ENCODE results near the gene CHMP5. TPM values are rescaled to one million over a fixed set of nuclear protein-coding genes. Genes with fewer than 3 reads are reported as not detected.

CHMP5 gene
- polyA plus RNA-seq, 2 donors, result 59.9 to 64.2 TPM

DNA sequence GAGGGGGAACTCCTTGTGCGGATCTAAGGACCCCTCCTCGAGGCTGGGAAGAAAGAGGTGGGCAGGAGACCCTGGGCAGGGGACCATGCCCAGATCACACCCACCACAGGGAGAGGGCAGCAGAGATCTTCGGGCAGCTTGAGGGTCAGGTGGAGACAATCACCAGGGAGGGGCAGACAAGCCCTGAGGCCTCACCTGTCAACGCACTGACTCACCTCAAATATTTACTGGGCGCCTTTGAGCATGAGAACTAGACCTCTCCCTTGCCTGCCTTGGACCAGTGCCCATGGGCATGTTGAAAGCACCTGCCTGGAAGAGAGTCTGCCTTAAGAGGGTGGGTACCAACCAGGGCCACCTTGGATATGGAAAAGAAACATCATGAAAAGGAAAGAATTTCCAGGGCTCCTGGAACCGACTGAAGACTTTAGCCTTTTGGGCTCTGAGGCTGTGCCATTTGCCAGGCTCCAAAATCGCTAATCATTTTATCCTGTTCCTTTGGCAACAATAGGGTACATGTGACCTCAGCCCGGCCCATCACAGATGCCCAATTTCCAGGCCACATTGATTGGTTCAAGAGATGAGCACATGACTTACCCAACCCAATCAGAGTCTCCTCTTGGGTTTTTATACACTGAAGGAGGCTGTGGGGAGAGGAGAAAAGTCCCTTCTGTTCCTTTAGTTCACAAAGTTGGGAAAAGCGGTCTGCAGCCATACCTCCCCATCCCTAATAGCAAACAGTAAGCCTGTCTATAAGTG, 35.3 kb upstream of the CHMP5 start:
- Histone ChIP-seq H3K4me3 (ENCODE audit: low read depth in 1 of 2, low read length in 2 of 2) (no peak overlapping the region), H3K27ac (ENCODE audit: low read depth in 2 of 2, low read length in 1 of 2) (peak overlapping the region; percentile 72 to 86), H3K4me1 (ENCODE audit: control insufficient read depth in 2 of 2, insufficient read depth in 2 of 2, low read length in 1 of 2) (peaks cover 2 to 26% of the 10 kb centered on the region in 2 donors), H3K36me3 (ENCODE audit: control insufficient read depth in 2 of 2, insufficient read depth in 2 of 2, low read length in 1 of 2) (no peaks in the 10 kb centered on the region), H3K27me3 (ENCODE audit: control insufficient read depth in 1 of 2, insufficient read depth in 2 of 2, low read length in 2 of 2) (no peaks in the 10 kb centered on the region), H3K9me3 (ENCODE audit: control insufficient read depth in 2 of 2, insufficient read depth in 1 of 2, low read depth in 1 of 2, low read length in 1 of 2) (no peaks in the 10 kb centered on the region)
- 57 to 60% methylated on average over 9 of the region's 9 CpGs for WGBS, 2 donors

DNA sequence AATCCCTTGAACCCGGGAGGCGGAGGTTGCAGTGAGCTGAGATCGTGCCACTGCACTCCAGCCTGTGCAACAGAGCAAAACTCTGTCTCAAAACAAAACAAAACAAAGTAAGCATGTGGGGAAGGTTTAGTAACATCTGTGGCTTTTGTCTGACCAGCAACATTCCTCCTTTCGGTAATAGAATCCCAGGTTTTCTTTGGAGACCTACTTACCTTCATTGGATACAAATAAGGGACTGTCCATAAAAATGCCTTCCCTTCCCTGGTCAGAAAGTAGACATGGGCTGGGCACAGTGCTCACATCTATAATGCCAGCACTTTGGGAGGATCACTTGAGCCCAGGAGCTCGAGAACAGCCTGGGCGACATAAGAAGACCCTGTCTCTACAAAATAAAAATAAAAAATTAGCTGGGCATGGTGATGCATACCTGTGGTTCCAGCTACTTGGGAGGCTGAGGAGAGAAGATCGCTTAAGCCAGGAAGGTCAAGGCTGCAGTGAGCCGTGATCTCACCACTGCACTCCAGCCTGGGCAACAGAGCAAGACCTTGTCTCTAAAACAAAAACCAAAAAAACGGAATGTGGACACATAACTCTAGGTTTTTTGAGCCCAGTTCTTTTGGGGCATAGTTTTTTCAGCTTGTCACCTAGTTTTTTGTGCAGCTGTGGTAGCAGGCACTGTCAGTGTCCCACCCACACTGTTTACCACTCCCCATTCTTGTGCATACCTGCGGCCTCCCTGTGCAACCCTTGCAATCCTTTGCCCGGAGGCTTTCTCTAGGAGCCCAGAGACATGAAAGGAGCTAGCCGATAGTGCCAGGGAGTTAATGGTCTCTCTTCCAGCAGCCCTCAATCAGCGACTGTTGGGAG, 33.9 kb upstream of the CHMP5 start:
- Histone ChIP-seq H3K36me3 (ENCODE audit: control insufficient read depth in 2 of 2, insufficient read depth in 2 of 2, low read length in 1 of 2) (no peaks in the 10 kb centered on the region), H3K27ac (ENCODE audit: low read depth in 2 of 2, low read length in 1 of 2) (peak overlapping the region in 1 of 2 donors; percentile 62), H3K4me1 (ENCODE audit: control insufficient read depth in 2 of 2, insufficient read depth in 2 of 2, low read length in 1 of 2) (peaks cover 2 to 30% of the 10 kb centered on the region in 2 donors), H3K27me3 (ENCODE audit: control insufficient read depth in 1 of 2, insufficient read depth in 2 of 2, low read length in 2 of 2) (no peaks in the 10 kb centered on the region), H3K9me3 (ENCODE audit: control insufficient read depth in 2 of 2, insufficient read depth in 1 of 2, low read depth in 1 of 2, low read length in 1 of 2) (no peaks in the 10 kb centered on the region), H3K4me3 (ENCODE audit: low read depth in 1 of 2, low read length in 2 of 2) (no peak overlapping the region)
- WGBS, 2 donors, result 67 to 77% methylated on average over 13 of the region's 13 CpGs

DNA sequence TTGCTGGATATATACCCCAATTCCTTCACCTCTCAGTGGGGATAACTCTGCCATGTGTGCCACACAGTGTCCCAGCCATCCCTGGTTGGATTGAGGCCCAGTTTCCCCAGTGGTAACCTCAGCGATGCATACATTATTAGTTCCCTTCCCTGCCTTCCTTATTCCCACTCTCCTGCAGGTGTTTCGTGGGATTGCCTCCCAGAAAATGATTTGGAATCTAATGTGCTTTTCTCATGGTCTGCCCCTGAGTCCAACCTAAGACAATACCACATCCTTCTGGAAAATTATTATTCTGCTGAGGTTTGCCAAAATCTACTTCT, 33.3 kb upstream of the CHMP5 start:
- Histone ChIP-seq H3K4me3 (ENCODE audit: low read depth in 1 of 2, low read length in 2 of 2) (no peak overlapping the region), H3K27me3 (ENCODE audit: control insufficient read depth in 1 of 2, insufficient read depth in 2 of 2, low read length in 2 of 2) (no peaks in the 10 kb centered on the region), H3K4me1 (ENCODE audit: control insufficient read depth in 2 of 2, insufficient read depth in 2 of 2, low read length in 1 of 2) (peaks cover 2 to 34% of the 10 kb centered on the region in 2 donors), H3K36me3 (ENCODE audit: control insufficient read depth in 2 of 2, insufficient read depth in 2 of 2, low read length in 1 of 2) (no peaks in the 10 kb centered on the region), H3K9me3 (ENCODE audit: control insufficient read depth in 2 of 2, insufficient read depth in 1 of 2, low read depth in 1 of 2, low read length in 1 of 2) (no peaks in the 10 kb centered on the region), H3K27ac (ENCODE audit: low read depth in 2 of 2, low read length in 1 of 2) (peak overlapping the region in 1 of 2 donors; percentile 62)
- WGBS, 2 donors, result 58 to 65% methylated on average over 2 of the region's 2 CpGs

DNA sequence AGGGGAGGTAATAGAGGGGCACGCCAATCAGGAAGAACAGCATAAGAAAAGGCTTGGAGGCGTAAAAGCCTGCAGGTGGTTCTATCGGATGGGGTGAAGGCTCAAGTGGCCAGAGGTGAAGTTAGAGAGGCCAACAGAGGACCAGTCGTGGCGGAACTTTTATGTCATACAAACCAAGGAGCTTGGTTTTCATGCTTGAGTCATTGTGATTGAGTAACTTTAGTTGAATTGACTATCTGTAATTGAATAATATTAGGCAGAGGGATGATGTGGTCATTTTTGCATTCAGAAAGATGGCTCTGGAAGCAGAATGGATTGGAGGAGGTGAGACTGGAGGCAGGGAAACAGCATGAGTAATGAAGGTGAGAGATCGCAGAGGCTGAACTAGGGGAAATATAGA, 32.0 kb upstream of the CHMP5 start:
- Histone ChIP-seq H3K36me3 (ENCODE audit: control insufficient read depth in 2 of 2, insufficient read depth in 2 of 2, low read length in 1 of 2) (no peaks in the 10 kb centered on the region), H3K4me1 (ENCODE audit: control insufficient read depth in 2 of 2, insufficient read depth in 2 of 2, low read length in 1 of 2) (peaks cover 2 to 31% of the 10 kb centered on the region in 2 donors), H3K27ac (ENCODE audit: low read depth in 2 of 2, low read length in 1 of 2) (peak overlapping the region in 1 of 2 donors; percentile 9), H3K4me3 (ENCODE audit: low read depth in 1 of 2, low read length in 2 of 2) (no peak overlapping the region), H3K27me3 (ENCODE audit: control insufficient read depth in 1 of 2, insufficient read depth in 2 of 2, low read length in 2 of 2) (no peaks in the 10 kb centered on the region), H3K9me3 (ENCODE audit: control insufficient read depth in 2 of 2, insufficient read depth in 1 of 2, low read depth in 1 of 2, low read length in 1 of 2) (no peaks in the 10 kb centered on the region)
- 93 to 95% methylated on average over 6 of the region's 6 CpGs for WGBS, 2 donors

DNA sequence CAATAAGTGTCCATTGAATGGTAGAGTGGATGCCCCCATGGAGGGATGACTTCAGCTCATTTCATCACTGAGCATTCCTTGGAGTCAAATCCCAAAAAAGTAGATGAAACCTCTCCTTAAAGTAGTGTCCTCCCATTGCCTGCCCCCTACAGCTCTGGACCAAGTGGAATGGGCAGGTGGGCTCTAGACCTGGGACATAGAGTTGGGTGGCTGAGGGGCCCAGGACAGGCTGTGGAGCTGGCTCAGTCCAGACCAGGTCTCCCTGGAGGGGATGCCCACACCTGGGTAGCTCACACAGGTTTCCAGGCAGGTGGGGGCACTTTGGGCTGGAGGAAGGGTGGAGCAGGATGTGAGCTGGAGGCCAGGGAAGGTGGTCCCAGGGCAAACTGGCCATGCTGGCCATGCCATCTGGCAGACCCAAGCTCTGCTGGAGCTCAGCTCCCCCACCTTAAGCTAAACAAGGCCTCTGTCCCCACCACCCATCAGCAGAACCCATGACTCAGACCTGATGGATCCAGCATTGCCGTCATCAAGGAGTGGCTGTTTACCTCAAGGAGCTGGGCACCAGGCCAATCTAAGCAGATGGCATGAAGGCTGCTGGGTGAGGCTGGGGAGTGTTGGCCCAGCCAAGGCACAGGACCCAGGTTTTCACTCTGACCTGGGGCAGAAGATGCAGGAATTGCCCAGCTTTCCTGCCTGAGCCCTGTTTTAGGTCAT, 31.1 kb upstream of the CHMP5 start:
- WGBS, 2 donors, result 23% methylated on average over 1 of the region's 1 CpG
- peaks cover 2 to 28% of the 10 kb centered on the region in 2 donors for H3K4me1 ChIP-seq (ENCODE audit: control insufficient read depth in 2 of 2, insufficient read depth in 2 of 2, low read length in 1 of 2)
- H3K9me3 ChIP-seq (ENCODE audit: control insufficient read depth in 2 of 2, insufficient read depth in 1 of 2, low read depth in 1 of 2, low read length in 1 of 2), result no peaks in the 10 kb centered on the region
- H3K36me3 ChIP-seq (ENCODE audit: control insufficient read depth in 2 of 2, insufficient read depth in 2 of 2, low read length in 1 of 2), result no peaks in the 10 kb centered on the region
- H3K27ac ChIP-seq (ENCODE audit: low read depth in 2 of 2, low read length in 1 of 2), result peak overlapping the region; percentile 90 to 95
- no peak overlapping the region for H3K4me3 ChIP-seq (ENCODE audit: low read depth in 1 of 2, low read length in 2 of 2)
- no peaks in the 10 kb centered on the region for H3K27me3 ChIP-seq (ENCODE audit: control insufficient read depth in 1 of 2, insufficient read depth in 2 of 2, low read length in 2 of 2)

DNA sequence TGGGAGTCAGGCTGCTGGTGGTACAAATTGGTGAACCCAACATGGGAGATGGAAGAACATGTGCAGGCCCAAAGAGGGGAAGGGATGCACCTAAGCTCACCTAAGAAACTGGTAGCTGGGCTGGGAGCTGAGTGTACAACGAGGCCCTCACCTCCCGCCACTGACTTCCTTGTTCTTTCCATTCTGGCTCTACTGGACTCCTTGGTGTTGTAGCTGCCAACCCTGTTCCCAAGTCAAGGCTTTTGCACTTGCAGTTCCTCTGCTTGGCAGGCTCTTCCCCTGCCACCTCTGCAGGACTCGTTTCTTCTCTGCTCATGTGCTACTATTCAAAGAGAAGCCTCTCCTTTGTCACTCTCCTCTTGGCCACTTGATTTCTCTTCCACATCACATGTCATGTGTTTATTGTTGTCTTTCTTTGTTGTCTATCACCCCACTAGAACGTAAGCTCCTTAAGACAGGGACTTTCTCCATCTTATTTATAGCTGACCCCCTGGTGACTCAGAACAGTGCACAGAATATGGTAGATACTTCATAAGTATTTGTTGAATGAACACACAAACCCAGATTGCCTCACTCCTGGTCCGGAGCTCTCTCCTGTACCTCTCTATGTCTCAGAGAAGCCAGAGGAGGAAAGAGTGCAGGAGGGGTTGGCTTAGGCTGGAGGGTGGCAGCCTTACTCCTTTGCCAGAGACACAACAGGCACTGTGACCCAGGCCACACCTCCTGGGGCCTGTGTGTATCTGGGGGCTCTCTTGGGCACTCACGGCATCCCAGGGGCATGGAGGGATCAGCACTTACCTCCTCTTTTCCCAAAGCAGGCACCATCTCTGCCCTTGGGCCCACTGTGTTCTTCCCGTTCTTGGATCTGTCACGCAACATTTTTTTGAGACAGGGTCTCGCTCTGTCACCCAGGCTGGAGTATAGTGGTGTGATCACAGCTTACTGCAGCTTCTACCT, 30.1 kb upstream of the CHMP5 start:
- 66 to 71% methylated on average over 9 of the region's 9 CpGs for WGBS, 2 donors
- no peak overlapping the region for H3K4me3 ChIP-seq (ENCODE audit: low read depth in 1 of 2, low read length in 2 of 2)
- H3K4me1 ChIP-seq (ENCODE audit: control insufficient read depth in 2 of 2, insufficient read depth in 2 of 2, low read length in 1 of 2), result peaks cover 2 to 28% of the 10 kb centered on the region in 2 donors
- no peaks in the 10 kb centered on the region for H3K27me3 ChIP-seq (ENCODE audit: control insufficient read depth in 1 of 2, insufficient read depth in 2 of 2, low read length in 2 of 2)
- H3K9me3 ChIP-seq (ENCODE audit: control insufficient read depth in 2 of 2, insufficient read depth in 1 of 2, low read depth in 1 of 2, low read length in 1 of 2), result no peaks in the 10 kb centered on the region
- H3K27ac ChIP-seq (ENCODE audit: low read depth in 2 of 2, low read length in 1 of 2), result peak overlapping the region; percentile 90 to 95
- H3K36me3 ChIP-seq (ENCODE audit: control insufficient read depth in 2 of 2, insufficient read depth in 2 of 2, low read length in 1 of 2), result no peaks in the 10 kb centered on the region

DNA sequence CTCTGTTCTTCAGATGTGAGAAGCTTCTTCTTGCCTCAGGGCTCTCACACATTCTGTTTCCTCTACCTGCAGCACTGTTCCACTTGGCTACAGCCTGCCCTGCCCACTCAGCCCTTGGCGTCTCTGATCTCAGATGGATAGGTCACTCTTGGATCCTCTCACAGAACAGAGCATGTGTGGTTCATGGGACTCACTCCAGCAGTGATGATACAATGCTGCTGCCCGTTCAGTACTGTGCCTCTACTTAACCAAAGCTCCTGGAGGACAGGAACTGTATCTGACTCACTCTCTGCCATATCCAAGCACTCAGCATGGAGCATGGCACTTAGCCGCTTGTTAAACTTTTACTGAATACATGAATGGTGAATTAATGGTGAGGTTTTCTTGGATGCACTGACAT, 28.3 kb upstream of the CHMP5 start:
- Histone ChIP-seq H3K36me3 (ENCODE audit: control insufficient read depth in 2 of 2, insufficient read depth in 2 of 2, low read length in 1 of 2) (no peaks in the 10 kb centered on the region), H3K27ac (ENCODE audit: low read depth in 2 of 2, low read length in 1 of 2) (no peak overlapping the region), H3K9me3 (ENCODE audit: control insufficient read depth in 2 of 2, insufficient read depth in 1 of 2, low read depth in 1 of 2, low read length in 1 of 2) (no peaks in the 10 kb centered on the region), H3K4me1 (ENCODE audit: control insufficient read depth in 2 of 2, insufficient read depth in 2 of 2, low read length in 1 of 2) (peaks cover 3 to 18% of the 10 kb centered on the region in 2 donors), H3K4me3 (ENCODE audit: low read depth in 1 of 2, low read length in 2 of 2) (no peak overlapping the region), H3K27me3 (ENCODE audit: control insufficient read depth in 1 of 2, insufficient read depth in 2 of 2, low read length in 2 of 2) (no peaks in the 10 kb centered on the region)
- 79 to 81% methylated on average over 3 of the region's 3 CpGs for WGBS, 2 donors

DNA sequence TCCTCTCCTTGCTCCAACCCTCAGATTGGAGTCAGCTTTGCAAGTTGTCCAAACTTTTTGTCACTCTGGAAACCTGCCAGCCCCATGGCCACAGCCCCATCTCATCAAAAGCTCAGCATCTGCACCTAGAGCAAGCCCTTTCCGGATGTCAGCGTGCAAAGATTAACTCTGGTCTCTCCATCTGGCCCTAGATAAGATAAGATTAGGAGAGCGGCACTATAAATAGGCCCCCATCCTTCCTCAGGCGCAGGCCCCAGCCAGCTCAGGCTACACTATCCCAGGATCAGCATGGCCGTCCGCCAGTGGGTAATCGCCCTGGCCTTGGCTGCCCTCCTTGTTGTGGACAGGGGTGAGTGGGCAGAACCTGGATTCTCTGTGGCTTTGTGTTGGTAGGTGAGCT, 24.9 kb upstream of the CHMP5 start, which contains the start of gene SPINK4:
SPINK4 (plus strand) TSS at position 247 of the 400 bp plus-strand sequence; CDS start at position 289, 42 bp downstream.
- Histone ChIP-seq H3K27ac (ENCODE audit: low read depth in 2 of 2, low read length in 1 of 2) (no peak within 1 kb of the TSS), H3K9me3 (ENCODE audit: control insufficient read depth in 2 of 2, insufficient read depth in 1 of 2, low read depth in 1 of 2, low read length in 1 of 2) (no peaks in the 10 kb centered on the region), H3K27me3 (ENCODE audit: control insufficient read depth in 1 of 2, insufficient read depth in 2 of 2, low read length in 2 of 2) (no peaks in the 10 kb centered on the region), H3K36me3 (ENCODE audit: control insufficient read depth in 2 of 2, insufficient read depth in 2 of 2, low read length in 1 of 2) (no peaks in the 10 kb centered on the region), H3K4me3 (ENCODE audit: low read depth in 1 of 2, low read length in 2 of 2) (no peak within 1 kb of the TSS), H3K4me1 (ENCODE audit: control insufficient read depth in 2 of 2, insufficient read depth in 2 of 2, low read length in 1 of 2) (peaks cover 3 to 8% of the 10 kb centered on the region in 2 donors)
- WGBS, 2 donors, result 44 to 67% methylated on average over 7 of the region's 7 CpGs
